Ectodermal cell (in vitro differentiated cells): Measurements from ENCODE around the gene LRP2.

Experiments used
- H3K27ac ChIP-seq: 2 replicates; pipeline ENCODE4 v1.7.0; 2013; ENCODE audit warnings: mild to moderate bottlenecking, low read depth, low read length; ENCODE audit not compliant: insufficient read depth, poor library complexity, severe bottlenecking
- H3K27me3 ChIP-seq: 2 replicates; pipeline ENCODE4 v1.7.0; 2013; ENCODE audit warnings: mild to moderate bottlenecking, low read length; ENCODE audit not compliant: insufficient read depth, control insufficient read depth, poor library complexity, severe bottlenecking
- H3K36me3 ChIP-seq: one replicate; pipeline ENCODE4 v1.7.0; 2013; ENCODE audit warnings: low read length; ENCODE audit not compliant: control insufficient read depth, insufficient read depth
- H3K4me1 ChIP-seq: one replicate; pipeline ENCODE4 v1.7.0; 2013; ENCODE audit warnings: low read length; ENCODE audit not compliant: control insufficient read depth, insufficient read depth
- H3K4me3 ChIP-seq: 2 replicates; pipeline ENCODE4 v1.7.0; 2013; ENCODE audit warnings: low read depth, low read length, control low read depth; ENCODE audit not compliant: insufficient read depth
- H3K9me3 ChIP-seq: 2 replicates; pipeline ENCODE4 v1.7.0; 2013; ENCODE audit warnings: mild to moderate bottlenecking, low read length, moderate library complexity; ENCODE audit not compliant: control insufficient read depth
- WGBS, 2 experiments: methylation state at CpG; one replicate each; pipeline ENCODE4 v1.1.7; 2013; ENCODE audit warnings: missing lambda C conversion rate in 2 of 2; 5-methylcytosine and 5-hydroxymethylcytosine counted together

LRP2 gene

DNA sequence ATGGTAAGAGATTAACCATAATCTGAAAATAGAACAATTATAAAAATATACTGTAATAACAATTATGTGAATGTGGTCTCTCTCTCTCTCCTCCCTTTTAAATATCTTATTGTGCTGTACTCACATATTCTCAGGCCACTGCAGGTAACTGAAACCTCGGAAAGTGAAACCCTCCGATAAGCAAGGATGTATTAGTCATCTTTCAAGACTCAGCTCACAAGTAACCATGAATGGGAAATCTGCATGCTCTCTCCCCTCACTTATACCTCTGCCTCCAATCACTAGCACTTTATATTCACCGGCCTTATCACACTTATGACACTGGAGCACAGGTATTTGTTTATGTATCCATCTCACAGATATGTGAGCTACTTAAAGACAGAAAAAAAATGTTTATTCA lies 139.7 kb downstream of the LRP2 start:
- WGBS, 2 experiments = 74 to 80% methylated on average over 3 of the region's 3 CpGs
- H3K36me3 ChIP-seq = peaks cover 63% of the 10 kb centered on the region
- H3K27me3 ChIP-seq = no peaks in the 10 kb centered on the region
- H3K27ac ChIP-seq = no peak overlapping the region
- no peak overlapping the region for H3K4me3 ChIP-seq
- H3K4me1 ChIP-seq = no peaks in the 10 kb centered on the region
- no peaks in the 10 kb centered on the region for H3K9me3 ChIP-seq

DNA sequence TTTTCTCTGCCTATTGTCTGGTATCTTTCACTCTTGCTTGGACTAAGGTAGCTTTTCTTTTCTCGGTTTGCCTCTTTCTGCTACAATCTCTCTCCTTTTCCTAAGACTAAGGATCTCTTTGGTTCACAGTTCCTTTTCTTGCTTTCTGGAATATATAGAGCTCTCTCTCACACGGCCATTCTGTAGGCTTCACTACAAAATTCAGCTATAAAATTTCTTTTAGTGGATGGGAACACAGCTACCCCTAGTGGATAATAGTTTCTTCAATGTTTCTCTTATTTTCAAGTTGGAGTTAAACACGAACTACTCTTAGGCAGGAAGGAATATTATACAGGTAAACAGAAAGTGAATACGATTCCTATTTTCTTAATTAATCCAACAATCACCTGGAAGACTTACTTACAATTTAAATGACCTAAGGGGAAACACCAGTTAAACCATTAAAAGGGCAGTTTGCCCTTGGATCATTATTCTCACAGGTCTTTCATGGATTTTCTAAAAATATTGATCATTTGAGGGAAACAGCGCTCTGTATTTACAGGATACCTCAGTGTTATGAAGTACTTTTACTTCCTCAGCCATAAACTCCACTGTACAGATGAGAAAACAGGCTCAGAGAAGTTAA lies 140.5 kb downstream of the LRP2 start:
- Histone ChIP-seq H3K27me3 (no peaks in the 10 kb centered on the region), H3K4me1 (no peaks in the 10 kb centered on the region), H3K27ac (no peak overlapping the region), H3K36me3 (peaks cover 62% of the 10 kb centered on the region), H3K9me3 (no peaks in the 10 kb centered on the region), H3K4me3 (no peak overlapping the region)
- 57 to 60% methylated on average over 3 to 5 of the region's 5 CpGs for WGBS, 2 experiments

DNA sequence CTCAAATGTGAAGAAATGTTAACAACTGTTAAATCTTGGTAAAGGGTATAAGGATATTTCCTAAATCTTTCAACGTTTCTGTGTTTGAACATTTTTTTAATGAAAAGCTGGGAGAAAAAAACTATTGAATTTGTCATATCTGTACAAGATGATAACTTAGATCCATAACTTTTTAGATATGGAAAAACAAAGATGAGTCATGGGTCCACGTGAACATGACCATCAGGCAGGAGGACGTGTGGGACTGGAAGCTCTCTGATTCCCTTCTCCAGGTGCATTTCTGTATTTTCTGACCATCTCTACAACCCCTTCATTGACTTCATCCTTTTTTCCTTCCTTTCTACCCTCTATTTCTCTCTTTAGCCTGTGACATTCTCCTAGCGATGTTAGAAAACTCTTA lies 151.4 kb downstream of the LRP2 start:
- Histone ChIP-seq H3K36me3 (peaks cover 71% of the 10 kb centered on the region), H3K27me3 (no peaks in the 10 kb centered on the region)
- WGBS, 2 experiments = 89 to 95% methylated on average over 4 of the region's 4 CpGs

DNA sequence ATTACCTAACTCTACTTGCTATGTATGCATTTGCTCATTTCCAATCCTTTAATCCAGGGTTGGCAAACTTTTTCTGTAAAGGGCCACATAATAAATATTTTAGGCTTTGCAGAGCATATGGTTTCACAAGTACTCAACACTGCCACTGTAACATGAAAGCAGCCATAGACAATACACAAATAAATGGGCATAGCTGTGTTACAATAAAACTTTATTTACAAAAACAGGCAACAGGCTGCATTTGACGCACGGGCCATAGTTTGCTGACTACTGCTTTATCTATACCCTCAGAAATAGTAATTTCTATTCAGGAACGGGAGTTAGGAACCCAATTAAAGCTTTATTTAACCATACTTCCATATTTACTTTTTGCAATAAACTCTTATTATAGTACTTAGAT lies 154.3 kb downstream of the LRP2 start:
- Histone ChIP-seq H3K9me3 (no peaks in the 10 kb centered on the region), H3K27ac (no peak overlapping the region), H3K4me3 (no peak overlapping the region), H3K36me3 (peaks cover 77% of the 10 kb centered on the region), H3K4me1 (no peaks in the 10 kb centered on the region), H3K27me3 (no peaks in the 10 kb centered on the region)
- WGBS, 2 experiments = 97 to 98% methylated on average over 3 of the region's 3 CpGs

More for the DNA sequence above, 151.4 kb downstream of the LRP2 start:
- no peaks in the 10 kb centered on the region for H3K9me3 ChIP-seq
- no peaks in the 10 kb centered on the region for H3K4me1 ChIP-seq
- H3K27ac ChIP-seq = no peak overlapping the region
- no peak overlapping the region for H3K4me3 ChIP-seq

DNA sequence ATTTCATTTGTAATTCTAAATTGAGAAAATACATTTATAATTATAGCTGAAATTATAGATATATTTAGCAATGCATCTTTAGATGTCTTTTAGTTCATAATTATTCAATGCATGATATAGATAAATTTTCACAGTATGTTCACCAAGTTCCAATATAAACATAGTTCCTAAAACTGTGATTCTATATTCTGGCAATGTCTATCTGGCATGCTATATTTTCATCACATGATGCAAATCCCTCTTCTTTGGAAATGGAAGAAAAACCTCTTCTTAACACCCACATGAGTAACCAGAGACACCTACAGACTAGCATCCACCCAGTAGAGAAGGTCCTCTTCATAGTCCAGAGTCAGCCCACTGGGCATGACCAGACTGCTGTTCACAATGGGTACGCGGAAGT lies 157.2 kb downstream of the LRP2 start:
- WGBS, 2 experiments = 95 to 99% methylated on average over 2 of the region's 2 CpGs
- no peak overlapping the region for H3K27ac ChIP-seq
- no peaks in the 10 kb centered on the region for H3K9me3 ChIP-seq
- H3K4me1 ChIP-seq = no peaks in the 10 kb centered on the region
- H3K4me3 ChIP-seq = no peak overlapping the region
- H3K27me3 ChIP-seq = no peaks in the 10 kb centered on the region
- H3K36me3 ChIP-seq = peaks cover 78% of the 10 kb centered on the region

DNA sequence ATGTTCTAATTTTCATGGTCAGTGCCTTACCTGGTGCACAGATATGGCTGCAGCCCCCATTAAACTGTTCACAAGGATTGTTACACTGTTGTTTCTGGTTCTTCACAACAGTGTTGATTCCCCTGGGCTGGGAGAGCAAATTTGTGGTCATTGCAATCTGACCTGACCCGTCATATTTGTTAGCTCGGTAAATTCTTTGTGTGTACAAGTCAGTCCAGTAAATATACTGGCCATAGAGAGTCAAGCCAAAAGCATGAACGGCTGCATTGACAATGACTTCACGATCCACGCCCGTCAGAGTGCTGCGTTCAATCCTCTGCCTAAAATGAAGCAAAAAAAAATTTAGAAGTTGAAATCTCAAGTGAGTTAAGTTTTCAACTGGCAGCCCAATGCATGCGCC lies 158.4 kb downstream of the LRP2 start:
- Histone ChIP-seq H3K4me1 (no peaks in the 10 kb centered on the region), H3K36me3 (peaks cover 67% of the 10 kb centered on the region), H3K4me3 (no peak overlapping the region), H3K27ac (no peak overlapping the region), H3K9me3 (no peaks in the 10 kb centered on the region), H3K27me3 (no peaks in the 10 kb centered on the region)
- 96 to 97% methylated on average over 8 of the region's 8 CpGs for WGBS, 2 experiments

DNA sequence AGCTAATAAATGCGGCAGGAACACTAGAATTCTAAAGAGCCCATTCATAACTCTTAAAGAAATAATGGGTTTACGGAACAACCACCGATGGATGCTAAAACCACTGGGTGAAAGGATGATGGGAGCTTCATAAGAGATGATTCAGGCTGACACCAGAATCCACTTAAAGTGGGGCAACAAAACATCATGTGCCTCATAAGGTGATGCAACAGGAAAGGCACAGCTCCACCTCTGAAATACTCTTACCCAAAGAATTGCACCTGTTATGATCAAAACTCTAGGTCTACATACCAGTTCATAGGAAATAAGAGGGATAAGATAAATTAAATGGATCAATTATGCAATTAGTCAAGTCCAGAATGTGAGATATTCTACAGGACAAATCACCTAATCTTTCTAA lies 161.6 kb downstream of the LRP2 start:
- Histone ChIP-seq H3K27me3 (no peaks in the 10 kb centered on the region), H3K4me1 (no peaks in the 10 kb centered on the region), H3K36me3 (peaks cover 77% of the 10 kb centered on the region), H3K4me3 (no peak overlapping the region), H3K27ac (no peak overlapping the region), H3K9me3 (no peaks in the 10 kb centered on the region)
- 95% methylated on average over 3 of the region's 3 CpGs for WGBS, 2 experiments

DNA sequence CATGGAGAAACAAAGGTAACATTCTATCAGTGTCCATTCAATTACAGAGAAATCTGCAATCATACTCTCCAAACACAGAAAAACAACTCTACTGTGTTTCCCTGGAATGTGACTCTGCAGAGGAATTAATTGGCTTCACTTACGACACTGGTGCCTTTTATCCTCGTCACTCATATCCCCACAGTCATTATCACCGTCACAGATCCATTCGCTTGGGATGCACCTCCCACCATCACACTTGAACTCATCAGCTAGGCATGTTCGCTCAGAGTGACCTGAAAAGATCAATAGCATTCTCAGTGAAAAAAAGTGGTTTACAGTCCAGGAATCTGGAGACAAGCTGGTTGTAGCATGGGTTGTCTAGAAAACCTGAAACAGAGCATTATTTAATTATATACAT lies 168.7 kb downstream of the LRP2 start:
- no peaks in the 10 kb centered on the region for H3K9me3 ChIP-seq
- 96 to 97% methylated on average over 5 of the region's 5 CpGs for WGBS, 2 experiments
- H3K4me1 ChIP-seq = no peaks in the 10 kb centered on the region
- no peak overlapping the region for H3K27ac ChIP-seq
- no peak overlapping the region for H3K4me3 ChIP-seq
- H3K27me3 ChIP-seq = no peaks in the 10 kb centered on the region
- H3K36me3 ChIP-seq = peaks cover 69% of the 10 kb centered on the region

DNA sequence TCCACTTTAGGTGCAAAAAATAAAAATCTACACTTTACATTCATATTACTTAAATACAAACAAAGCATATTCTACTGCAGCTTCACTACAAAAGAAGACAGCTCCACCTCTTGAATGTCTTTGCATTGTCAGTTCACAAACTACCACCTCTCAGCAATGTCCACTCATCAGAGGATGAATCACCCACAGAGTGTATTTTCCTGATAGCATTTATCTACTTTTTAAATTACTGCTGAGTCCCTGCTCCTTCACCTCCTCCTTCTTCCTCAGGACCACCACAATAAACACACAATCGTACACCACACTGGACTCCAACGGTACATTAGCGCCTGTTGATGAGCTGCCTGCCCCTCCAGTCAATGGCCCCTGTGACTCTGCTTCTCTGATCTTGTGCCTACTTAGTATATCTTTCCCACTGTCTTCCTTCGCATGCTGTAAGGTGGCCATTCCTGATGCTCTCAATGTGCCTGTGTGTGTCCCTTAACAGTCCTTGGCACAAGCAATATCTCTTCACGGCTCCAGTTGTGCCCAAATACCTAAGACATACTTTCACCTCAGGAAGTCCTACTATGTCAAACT lies 172.0 kb downstream of the LRP2 start:
- H3K36me3 ChIP-seq = peaks cover 46% of the 10 kb centered on the region
- WGBS, 2 experiments = 57 to 58% methylated on average over 5 of the region's 5 CpGs
- no peak overlapping the region for H3K4me3 ChIP-seq
- no peak overlapping the region for H3K27ac ChIP-seq
- no peaks in the 10 kb centered on the region for H3K9me3 ChIP-seq
- no peaks in the 10 kb centered on the region for H3K27me3 ChIP-seq
- H3K4me1 ChIP-seq = no peaks in the 10 kb centered on the region

DNA sequence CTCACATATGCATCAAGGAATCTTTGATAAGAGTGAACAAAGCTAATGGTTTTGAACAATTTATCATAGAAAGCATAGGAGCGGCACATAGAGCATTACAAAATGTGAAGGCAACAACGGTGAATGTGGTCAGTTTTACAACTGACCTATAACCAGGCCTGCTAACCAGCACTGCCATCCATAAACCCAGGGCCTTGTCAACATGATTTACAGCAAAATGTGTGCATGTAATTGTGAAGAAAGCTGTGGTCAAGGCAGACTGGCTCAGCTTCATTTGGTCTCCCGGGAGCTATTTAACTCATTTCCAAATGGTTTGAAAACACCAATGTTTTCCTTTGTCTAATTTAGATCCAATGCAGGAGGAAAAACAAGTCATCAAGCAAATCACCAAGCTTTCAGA lies 173.2 kb downstream of the LRP2 start:
- H3K27ac ChIP-seq = no peak overlapping the region
- H3K4me1 ChIP-seq = no peaks in the 10 kb centered on the region
- H3K9me3 ChIP-seq = no peaks in the 10 kb centered on the region
- no peak overlapping the region for H3K4me3 ChIP-seq
- 94 to 95% methylated on average over 3 of the region's 3 CpGs for WGBS, 2 experiments
- peaks cover 48% of the 10 kb centered on the region for H3K36me3 ChIP-seq
- H3K27me3 ChIP-seq = no peaks in the 10 kb centered on the region
